Calu3 (cell line): ENCODE data around the gene PPP2R5E. TPM values are rescaled to one million over a fixed set of nuclear protein-coding genes. Genes with fewer than 3 reads are reported as not detected.

ENCODE experiments used
- BruUV-seq: library from RNA; stranded (reverse); fragments of 400-500 nt; replicated peaks from 2 replicates; lab custom pipeline; 2021; lab: Mats Ljungman, UMichigan
- CTCF ChIA-PET: fragments of 300-600 bp; sonication (Branson Sonifier 250); formaldehyde crosslinking; loops from one replicate; lab custom pipeline; 2022; ENCODE audit warnings: antibody characterized with exemption; lab: Charles Lee
- DNase-seq: peaks from one replicate; pipeline ENCODE4 v3.0.0; 2022
- H3K27ac Mint-ChIP-seq: one replicate; pipeline ENCODE4 v1.8.0; 2022; ENCODE audit warnings: mixed read lengths; ENCODE audit not compliant: unreplicated experiment
- H3K27me3 Mint-ChIP-seq: one replicate; pipeline ENCODE4 v1.8.0; 2022; ENCODE audit warnings: mixed read lengths; ENCODE audit not compliant: unreplicated experiment
- H3K36me3 Mint-ChIP-seq: one replicate; pipeline ENCODE4 v1.8.0; 2022; ENCODE audit warnings: mild to moderate bottlenecking, moderate library complexity, mixed read lengths; ENCODE audit not compliant: insufficient read depth, unreplicated experiment
- H3K4me1 Mint-ChIP-seq: one replicate; pipeline ENCODE4 v1.8.0; 2022; ENCODE audit warnings: mild to moderate bottlenecking, low read depth, mixed read lengths; ENCODE audit not compliant: unreplicated experiment
- H3K4me3 Mint-ChIP-seq: one replicate; pipeline ENCODE4 v1.8.0; 2022; ENCODE audit warnings: mild to moderate bottlenecking, low read depth, moderate library complexity, mixed read lengths; ENCODE audit not compliant: unreplicated experiment
- H3K9me3 Mint-ChIP-seq: one replicate; pipeline ENCODE4 v1.8.0; 2022; ENCODE audit warnings: low read depth, mixed read lengths; ENCODE audit not compliant: unreplicated experiment
- intact Hi-C: fragments of 100-400 bp; cut with micrococcal nuclease; formaldehyde crosslinking; loops from one replicate; pipeline ENCODE4 v1.10.0; 2022; ENCODE audit not compliant: unreplicated experiment
- total RNA-seq: library from RNA; stranded (reverse); gene quantifications from 2 replicates; pipeline ENCODE4 v1.2.3, GENCODE V29; 2022
- TF ChIP-seq, protein P1 (sequence below): fragments of 200-600 bp; IDR thresholded peaks from one replicate; pipeline ENCODE4 v1.8.0; 2022; ENCODE audit warnings: antibody characterized with exemption; ENCODE audit not compliant: unreplicated experiment

Gene PPP2R5E
- total RNA-seq, 1 experiment from 2014 or later: 52.5 TPM

DNA sequence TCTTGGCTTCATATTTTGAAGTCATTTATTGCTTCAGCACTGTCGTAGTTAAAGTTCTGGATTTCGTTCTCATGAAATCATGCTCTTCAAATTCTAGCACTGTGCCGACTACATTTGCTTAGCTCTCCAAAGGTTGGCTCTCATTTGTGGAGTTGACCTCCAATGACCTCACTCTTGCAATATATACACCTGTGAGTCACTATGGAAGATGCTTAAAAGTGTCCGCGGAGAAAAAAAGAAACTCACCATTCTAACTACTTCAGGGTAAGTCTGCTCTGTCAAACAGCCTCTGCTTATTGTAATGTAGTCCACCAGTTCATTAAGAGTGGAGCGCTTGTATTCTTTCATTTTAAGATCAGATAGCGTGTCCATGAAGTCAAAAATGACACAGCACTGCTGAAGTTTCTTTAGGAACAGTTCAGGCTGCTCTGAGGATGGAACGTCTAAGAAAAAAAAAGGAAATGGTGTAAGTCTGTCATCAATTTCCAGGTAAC lies 89.7 kb downstream of the PPP2R5E start:
- no peak overlapping the region for H3K4me3 Mint-ChIP-seq
- H3K36me3 Mint-ChIP-seq: peaks cover 3% of the 10 kb centered on the region
- H3K27me3 Mint-ChIP-seq: no peaks in the 10 kb centered on the region
- intact Hi-C loops: no loop called here
- TF ChIP-seq, protein P1, sequence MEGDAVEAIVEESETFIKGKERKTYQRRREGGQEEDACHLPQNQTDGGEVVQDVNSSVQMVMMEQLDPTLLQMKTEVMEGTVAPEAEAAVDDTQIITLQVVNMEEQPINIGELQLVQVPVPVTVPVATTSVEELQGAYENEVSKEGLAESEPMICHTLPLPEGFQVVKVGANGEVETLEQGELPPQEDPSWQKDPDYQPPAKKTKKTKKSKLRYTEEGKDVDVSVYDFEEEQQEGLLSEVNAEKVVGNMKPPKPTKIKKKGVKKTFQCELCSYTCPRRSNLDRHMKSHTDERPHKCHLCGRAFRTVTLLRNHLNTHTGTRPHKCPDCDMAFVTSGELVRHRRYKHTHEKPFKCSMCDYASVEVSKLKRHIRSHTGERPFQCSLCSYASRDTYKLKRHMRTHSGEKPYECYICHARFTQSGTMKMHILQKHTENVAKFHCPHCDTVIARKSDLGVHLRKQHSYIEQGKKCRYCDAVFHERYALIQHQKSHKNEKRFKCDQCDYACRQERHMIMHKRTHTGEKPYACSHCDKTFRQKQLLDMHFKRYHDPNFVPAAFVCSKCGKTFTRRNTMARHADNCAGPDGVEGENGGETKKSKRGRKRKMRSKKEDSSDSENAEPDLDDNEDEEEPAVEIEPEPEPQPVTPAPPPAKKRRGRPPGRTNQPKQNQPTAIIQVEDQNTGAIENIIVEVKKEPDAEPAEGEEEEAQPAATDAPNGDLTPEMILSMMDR: no peak
- no TSS peak for BruUV-seq
- no peak overlapping the region for H3K27ac Mint-ChIP-seq
- no peak for DNase-seq
- CTCF ChIA-PET: no interaction called here
- H3K4me1 Mint-ChIP-seq: peaks cover 34% of the 10 kb centered on the region
- H3K9me3 Mint-ChIP-seq: no peaks in the 10 kb centered on the region

DNA sequence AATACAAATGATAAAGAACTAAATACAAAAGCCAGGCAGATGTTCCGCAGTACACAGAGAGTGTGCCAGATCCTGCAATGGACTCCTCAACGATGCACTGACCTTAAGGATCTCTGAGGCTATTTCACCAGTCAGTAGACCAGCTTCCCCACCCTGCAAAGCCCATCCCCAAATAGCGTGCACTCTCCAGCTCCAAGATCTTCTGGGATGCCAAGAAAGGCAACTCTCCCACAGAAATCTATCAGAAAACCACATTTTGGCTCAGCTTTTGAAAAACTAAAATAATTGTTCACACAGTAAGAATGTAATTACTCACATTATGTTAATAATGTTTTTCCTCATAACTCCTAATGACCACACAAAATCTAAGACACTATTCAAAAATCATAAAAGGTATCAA lies 90.4 kb downstream of the PPP2R5E start:
- TF ChIP-seq, protein P1: no peak
- peaks cover 3% of the 10 kb centered on the region for H3K36me3 Mint-ChIP-seq
- H3K27ac Mint-ChIP-seq: no peak overlapping the region
- CTCF ChIA-PET: no interaction called here
- BruUV-seq: no TSS peak
- intact Hi-C loops: no loop called here
- H3K27me3 Mint-ChIP-seq: no peaks in the 10 kb centered on the region
- no peaks in the 10 kb centered on the region for H3K9me3 Mint-ChIP-seq
- H3K4me3 Mint-ChIP-seq: no peak overlapping the region
- peaks cover 29% of the 10 kb centered on the region for H3K4me1 Mint-ChIP-seq
- DNase-seq: no peak

DNA sequence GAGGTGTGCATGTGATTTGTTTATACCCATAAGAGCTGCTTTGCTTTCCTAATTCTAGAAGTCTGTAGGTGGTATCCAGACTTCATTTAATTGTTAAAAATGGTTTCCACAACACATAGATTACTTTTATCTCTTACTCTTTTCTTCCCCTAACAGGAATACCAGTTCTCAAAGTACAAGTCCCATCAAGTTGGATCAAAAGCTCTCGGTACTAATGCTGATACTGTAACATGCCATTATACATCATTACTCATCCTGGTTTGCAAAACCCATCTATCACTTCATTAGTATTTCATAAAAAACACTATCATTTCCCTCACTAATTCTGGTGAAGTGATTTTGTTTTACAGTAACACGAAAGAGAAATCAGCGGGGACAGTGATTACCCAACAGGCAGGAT lies 94.3 kb downstream of the PPP2R5E start:
- Mint-ChIP-seq H3K36me3 (peaks cover 5% of the 10 kb centered on the region), H3K4me1 (peaks cover 22% of the 10 kb centered on the region), H3K27ac (no peak overlapping the region), H3K9me3 (no peaks in the 10 kb centered on the region), H3K27me3 (no peaks in the 10 kb centered on the region), H3K4me3 (no peak overlapping the region)
- no TSS peak for BruUV-seq
- CTCF ChIA-PET: interaction anchor here (0.6 kb wide), 1 partner anchor 52 kb away, joined by 4 read pairs; no protein-coding TSS in a partner anchor
- TF ChIP-seq, protein P1: no peak
- intact Hi-C loops: no loop called here
- DNase-seq: no peak

DNA sequence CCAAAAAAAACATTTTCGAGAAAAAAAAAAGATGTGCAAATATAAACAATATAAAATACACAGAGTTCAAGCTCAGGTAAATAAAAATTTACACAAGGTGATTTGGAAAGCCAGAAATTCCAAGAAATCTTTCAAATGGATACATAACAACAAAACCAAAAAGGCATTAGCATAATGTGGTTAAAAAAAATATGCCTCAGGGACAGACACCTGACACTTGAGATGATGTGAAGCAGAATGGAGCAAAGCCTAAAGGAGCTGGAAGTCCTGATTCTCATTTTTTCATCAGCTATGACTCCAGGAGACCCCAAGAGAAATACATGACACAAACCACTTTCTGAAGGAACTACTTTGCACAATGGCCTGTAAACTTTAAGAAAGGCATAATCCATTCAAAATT lies 98.6 kb downstream of the PPP2R5E start:
- CTCF ChIA-PET: no interaction called here
- H3K4me3 Mint-ChIP-seq: no peak overlapping the region
- H3K4me1 Mint-ChIP-seq: peaks cover 17% of the 10 kb centered on the region
- H3K27me3 Mint-ChIP-seq: no peaks in the 10 kb centered on the region
- DNase-seq: no peak
- TF ChIP-seq, protein P1: no peak
- H3K36me3 Mint-ChIP-seq: peaks cover 5% of the 10 kb centered on the region
- H3K9me3 Mint-ChIP-seq: no peaks in the 10 kb centered on the region
- no TSS peak for BruUV-seq
- no peak overlapping the region for H3K27ac Mint-ChIP-seq
- intact Hi-C loops: no loop called here
